Heart right ventricle (tissue), 16 donors: ENCODE measurements around the gene NECTIN4. TPM values are rescaled to one million over a fixed set of nuclear protein-coding genes. Genes with fewer than 3 reads are reported as not detected.

Experiments used
- ATAC-seq, 8 donors: fragments of 200-7000 bp; cut with Tn5 transposase; one replicate each; pipeline ENCODE4 v1.9.1; 2020; ENCODE audit warnings: mild to moderate bottlenecking in 8 of 8, moderate library complexity in 8 of 8, moderate number of reproducible peaks in 1 of 8
- DNase-seq, 2 donors: peaks; one replicate each; pipeline ENCODE4 v3.0.0-alpha.2; 2020
- H3K27ac ChIP-seq, 10 donors: fragments of 200-600 bp; sonication (generic) in 2 of 10; one replicate each; pipeline versions ENCODE4 v1.5.0 to v1.8.0; 2020 to 2022; ENCODE audit warnings: mild to moderate bottlenecking in 3 of 10
- H3K27me3 ChIP-seq, 7 donors: fragments of 200-600 bp; one replicate each; pipeline ENCODE4 v1.8.0; 2021 to 2022; ENCODE audit warnings: mild to moderate bottlenecking in 2 of 7
- H3K36me3 ChIP-seq, 9 donors: fragments of 200-600 bp; sonication (generic) in 1 of 9; one replicate each; pipeline versions ENCODE4 v1.5.0 to v1.8.0; 2020 to 2022; ENCODE audit warnings: mild to moderate bottlenecking in 2 of 9
- H3K4me1 ChIP-seq, 9 donors: fragments of 200-600 bp; sonication (generic) in 1 of 9; one replicate each; pipeline versions ENCODE4 v1.5.0 to v1.8.0; 2020 to 2022; ENCODE audit warnings: mild to moderate bottlenecking in 4 of 9
- H3K4me3 ChIP-seq, 10 donors: fragments of 200-600 bp; sonication (generic) in 2 of 10; one replicate each; pipeline versions ENCODE4 v1.5.0 to v1.8.0; 2020 to 2022; ENCODE audit warnings: mild to moderate bottlenecking in 7 of 10, moderate library complexity in 2 of 10
- H3K9me3 ChIP-seq, 11 donors: fragments of 200-600 bp in 10 of 11; sonication (generic) in 2 of 11; one replicate each; pipeline versions ENCODE4 v1.5.0 to v1.8.0; 2013 to 2022; ENCODE audit warnings: mild to moderate bottlenecking in 2 of 11, control low read depth in 1 of 11, moderate library complexity in 1 of 11
- CTCF ChIP-seq, 9 donors: fragments of 200-600 bp; sonication (generic) in 2 of 9; IDR thresholded peaks; one replicate each; pipeline versions ENCODE4 v1.5.0 to v1.8.0; 2021 to 2022; ENCODE audit warnings: antibody characterized with exemption in 9 of 9, mild to moderate bottlenecking in 5 of 9, moderate library complexity in 1 of 9
- WGBS, 2 donors: extraction: QIAGEN DNeasy Blood & Tissue Kit; methylation state at CpG; one replicate each; pipeline ENCODE4 v1.1.7; 2013; ENCODE audit warnings: inconsistent platforms in 1 of 2; 5-methylcytosine and 5-hydroxymethylcytosine counted together
- intact Hi-C, 10 donors: fragments of 100-400 bp; cut with DNase I; formaldehyde crosslinking; loops; one replicate each; pipeline versions ENCODE4 v1.11.1 to v1.14.2; 2022
- polyA plus RNA-seq, 2 donors: library from polyadenylated mRNA; stranded (reverse); fragments of 200-250 nt; gene quantifications; one replicate each; pipeline ENCODE4 v1.2.3, GENCODE V29; 2013
- total RNA-seq, 10 donors: library from RNA; stranded (reverse); fragmentation: NEBNext Ultra II Directional in 3 of 10; extraction: Animal tissue kit (Norgen Biotek cat#: 25700) in 3 of 10; gene quantifications; one replicate each; pipeline versions ENCODE4 v1.2.1 to v1.2.4, GENCODE V29; 2021 to 2023
- donor health status: Arrhythmogenic right ventricular cardiomyopathy.
- donor health status: ischemic (EF 13 %, LVEDD 7.1; RV severe dilation, severe dysfunction).
- donor health status: healthy with polysubstance abuse.
- donor health status: DM: no; HTN: yes; CAD: no.
- donor health status: DM: no; HTN: no; CAD: no.
- donor health status: ischemic (EF 25% LVEDD 6.9; RV normal size, moderate dysfunction).
- donor health status: ischemic (EF 25% LVEDD 5.7; RV mildly dilated, moderate dysfunction).
- donor health status: healthy.
- donor health status: DM: yes; HTN: yes; CAD: no.
- donor health status: Ischemic cardiomyopathy.
- donor health status: ischemic (EF 35%, LVEDD 5.7; RV mildly dilated, moderate dysfunction).
- donor health status: nonischemic (EF 11% LVEDD 7.7; RV severe dilation, severe dysfunction).
- donor health status: DM: yes; HTN: yes; CAD: no.
- donor health status: PGD.
- donor health status: ischemic (EF 29% LVEDD 5.4; RV normal size, mild dysfunction).
- donor health status: nonischemic (EF 23%, LVEDD 6.1; RV moderate dilation, normal function).

The NECTIN4 gene
- total and polyA plus RNA-seq, 12 donors: 0.06 to 0.19 TPM; not detected in 10

GRCh38 chr1:161094481-161094880 is 5.1 kb upstream of the NECTIN4 start:
- no peak overlapping the region for H3K27ac ChIP-seq
- TF ChIP-seq CTCF (IDR thresholded peaks at IDR 0.05): no peak
- intact Hi-C loops: loop anchor here in 3 of 10 donors (10.0 kb wide), 1 partner anchor 260 kb away; no protein-coding TSS in a partner anchor
- H3K4me3 ChIP-seq: no peak overlapping the region
- DNase-seq (no peak), ATAC-seq (no peak)
- H3K4me1 ChIP-seq: peaks cover 7 to 35% (median 22%) of the 10 kb centered on the region in 9 donors
- 93 to 96% methylated on average over 13 to 14 of the region's 14 CpGs for WGBS, 2 donors
- no peaks in the 10 kb centered on the region for H3K27me3 ChIP-seq
- no peaks in the 10 kb centered on the region for H3K9me3 ChIP-seq
- peaks cover 0 to 3% (median 0%) of the 10 kb centered on the region in 9 donors for H3K36me3 ChIP-seq

- Histone ChIP-seq H3K36me3 (no peaks in the 10 kb centered on the region), H3K27ac (no peak overlapping the region), H3K4me3 (no peak overlapping the region), H3K9me3 (no peaks in the 10 kb centered on the region), H3K27me3 (no peaks in the 10 kb centered on the region), H3K4me1 (peaks cover 2 to 20% (median 12%) of the 10 kb centered on the region in 9 donors)
- WGBS, 2 donors: 87 to 88% methylated on average over 3 of the region's 3 CpGs
- ATAC-seq: no peak
- no peak for TF ChIP-seq CTCF (IDR thresholded peaks at IDR 0.05)
- intact Hi-C loops: loop anchor here in 3 of 10 donors (10.0 kb wide), 1 partner anchor 258 kb away; no protein-coding TSS in a partner anchor
- no peak for DNase-seq
Measured at GRCh38 chr1:161092621-161093028, 3.3 kb upstream of the NECTIN4 start.

GRCh38 chr1:161091796-161092507 is 2.6 kb upstream of the NECTIN4 start:
- H3K9me3 ChIP-seq: no peaks in the 10 kb centered on the region
- WGBS, 2 donors: 90 to 92% methylated on average over 7 of the region's 7 CpGs

GRCh38 chr1:161091093-161091492 is 1.7 kb upstream of the NECTIN4 start:
- no peaks in the 10 kb centered on the region for H3K27me3 ChIP-seq
- H3K9me3 ChIP-seq: no peaks in the 10 kb centered on the region
- 85 to 90% methylated on average over 5 of the region's 5 CpGs for WGBS, 2 donors
- ATAC-seq: no peak
- no peak overlapping the region for H3K4me3 ChIP-seq
- intact Hi-C loops: loop anchor here in 3 of 10 donors (10.0 kb wide), 1 partner anchor 256 kb away; no protein-coding TSS in a partner anchor
- no peaks in the 10 kb centered on the region for H3K36me3 ChIP-seq
- H3K4me1 ChIP-seq: peaks cover 0 to 6% (median 0%) of the 10 kb centered on the region in 9 donors
- no peak overlapping the region for H3K27ac ChIP-seq
- no peak for DNase-seq
- TF ChIP-seq CTCF (IDR thresholded peaks at IDR 0.05): no peak

More at GRCh38 chr1:161091796-161092507, 2.6 kb upstream of the NECTIN4 start:
- no peaks in the 10 kb centered on the region for H3K36me3 ChIP-seq
- peaks cover 0 to 14% (median 7%) of the 10 kb centered on the region in 9 donors for H3K4me1 ChIP-seq
- H3K27me3 ChIP-seq: no peaks in the 10 kb centered on the region
- no peak overlapping the region for H3K4me3 ChIP-seq
- no peak overlapping the region for H3K27ac ChIP-seq
- intact Hi-C loops: loop anchor here in 3 of 10 donors (10.0 kb wide), 1 partner anchor 257 kb away; no protein-coding TSS in a partner anchor
- DNase-seq (no peak), ATAC-seq (no peak)
- no peak for TF ChIP-seq CTCF (IDR thresholded peaks at IDR 0.05)
